GM06990 (cell line): ENCODE results near the gene PSTK.
A peak's percentile ranks its signal among the peaks of the same experiment; 100 is the strongest.

Source experiments
- DNase-seq: peaks from one replicate; pipeline ENCODE4 v3.0.0-alpha.2; 2011; ENCODE audit not compliant: insufficient read length; ENCODE audit errors: extremely low read depth
- H3K27me3 ChIP-seq: replicated peaks from 2 replicates; pipeline ENCODE4 v1.6.0; 2011; ENCODE audit warnings: low read length; ENCODE audit not compliant: control insufficient read depth, insufficient read depth
- H3K36me3 ChIP-seq: 2 replicates; pipeline ENCODE4 v1.5.1; 2011; ENCODE audit warnings: low read length; ENCODE audit not compliant: control insufficient read depth, insufficient read depth
- H3K4me3 ChIP-seq: replicated peaks from 2 replicates; pipeline ENCODE4 v1.5.1; 2011; ENCODE audit warnings: low read depth, mild to moderate bottlenecking, control low read depth, low read length
- CTCF ChIP-seq: IDR thresholded peaks from 2 replicates; pipeline ENCODE4 v1.5.1; 2011; ENCODE audit warnings: low read length, control low read depth, mild to moderate bottlenecking, inconsistent platforms; ENCODE audit not compliant: insufficient read depth, poor library complexity, severe bottlenecking

Gene PSTK

DNA sequence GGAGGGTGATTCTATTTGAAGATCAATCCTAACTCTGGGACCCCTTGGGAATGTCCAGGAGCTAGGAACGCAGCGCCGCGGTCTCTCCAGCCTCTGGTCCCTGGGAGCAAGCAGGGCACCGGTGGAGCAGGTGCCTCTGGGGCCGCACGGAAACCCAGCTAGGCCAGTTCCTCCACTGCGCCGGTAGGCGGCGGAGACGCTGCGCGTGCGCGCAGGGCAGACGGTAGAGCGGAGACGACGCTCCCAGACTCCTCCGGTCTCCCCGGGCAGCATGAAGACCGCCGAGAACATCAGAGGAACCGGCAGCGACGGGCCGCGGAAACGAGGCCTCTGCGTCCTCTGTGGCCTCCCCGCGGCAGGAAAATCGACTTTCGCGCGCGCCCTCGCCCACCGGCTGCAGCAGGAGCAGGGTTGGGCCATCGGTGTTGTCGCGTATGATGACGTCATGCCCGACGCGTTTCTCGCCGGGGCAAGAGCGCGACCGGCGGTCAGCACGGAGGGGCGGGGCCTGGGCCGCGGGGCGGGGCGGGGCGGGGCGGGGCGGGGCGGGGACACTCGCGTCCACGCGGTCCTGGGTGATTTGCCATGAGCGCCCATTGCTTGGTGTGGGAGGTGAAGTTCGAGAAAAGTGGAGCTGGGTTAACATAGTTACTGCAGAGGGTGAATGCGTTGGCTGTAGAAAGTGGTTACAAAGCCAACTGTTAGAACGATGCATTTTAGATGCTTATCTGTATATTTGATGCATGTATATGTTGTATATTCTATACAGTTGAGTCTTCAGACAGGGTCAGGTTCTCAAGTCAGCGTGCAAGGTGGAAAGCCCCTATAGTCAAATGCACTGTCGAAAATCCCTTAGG lies at the start of gene PSTK:
Gene PSTK, plus strand, starts transcription at position 193 of the 857 bp plus-strand sequence. Its CDS starts 79 bp downstream, at position 272.
- no peaks in the 10 kb centered on the region; the same call in 1 of the 2 replicates for H3K36me3 ChIP-seq
- no peaks in the 10 kb centered on the region for H3K27me3 ChIP-seq
- TF ChIP-seq CTCF = peak; percentile 94
- DNase-seq = peak; percentile 95
- H3K4me3 ChIP-seq = peak within 1 kb of the TSS; percentile 68

DNA sequence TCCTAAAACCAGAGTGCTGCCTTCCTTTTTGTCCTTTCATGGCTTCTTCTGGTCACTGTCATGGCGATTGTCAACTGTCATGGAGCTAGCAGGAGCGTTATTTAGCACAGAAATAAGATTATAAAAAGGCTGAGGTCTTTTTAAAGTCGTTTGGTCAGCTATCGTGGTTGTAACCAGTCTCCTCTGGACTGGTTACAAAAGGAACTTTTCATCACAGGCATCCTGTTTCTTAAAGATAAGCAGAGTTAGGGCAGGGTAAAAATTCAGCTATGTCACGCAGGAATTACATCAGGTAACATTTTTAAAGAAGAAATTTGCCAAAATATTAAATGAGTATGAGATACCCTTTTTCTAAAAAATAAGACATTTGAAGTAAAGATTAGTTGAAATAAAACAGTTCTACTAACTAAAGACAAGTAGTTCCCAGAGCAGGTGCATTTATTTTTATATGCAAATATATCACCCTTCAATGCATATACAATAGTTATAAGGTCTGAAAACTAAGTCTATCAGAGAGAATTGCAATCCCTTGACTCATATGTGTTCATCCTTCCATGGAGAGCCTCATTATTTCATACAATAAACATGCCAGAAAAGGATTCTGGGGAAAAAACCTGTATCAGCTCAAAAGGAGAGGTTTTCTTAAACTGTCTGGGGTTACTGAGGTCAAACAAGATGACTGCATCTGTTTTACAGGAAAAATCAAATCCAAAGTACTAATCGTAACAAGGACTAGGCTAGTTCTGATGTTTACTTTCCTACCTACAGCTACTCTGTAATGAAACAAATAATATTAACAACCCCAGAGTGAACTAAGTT lies 48.9 kb upstream of the PSTK start:
- no peak for DNase-seq
- no peak for TF ChIP-seq CTCF
- Histone ChIP-seq H3K27me3 (no peaks in the 10 kb centered on the region), H3K36me3 (no peaks in the 10 kb centered on the region), H3K4me3 (no peak overlapping the region)

DNA sequence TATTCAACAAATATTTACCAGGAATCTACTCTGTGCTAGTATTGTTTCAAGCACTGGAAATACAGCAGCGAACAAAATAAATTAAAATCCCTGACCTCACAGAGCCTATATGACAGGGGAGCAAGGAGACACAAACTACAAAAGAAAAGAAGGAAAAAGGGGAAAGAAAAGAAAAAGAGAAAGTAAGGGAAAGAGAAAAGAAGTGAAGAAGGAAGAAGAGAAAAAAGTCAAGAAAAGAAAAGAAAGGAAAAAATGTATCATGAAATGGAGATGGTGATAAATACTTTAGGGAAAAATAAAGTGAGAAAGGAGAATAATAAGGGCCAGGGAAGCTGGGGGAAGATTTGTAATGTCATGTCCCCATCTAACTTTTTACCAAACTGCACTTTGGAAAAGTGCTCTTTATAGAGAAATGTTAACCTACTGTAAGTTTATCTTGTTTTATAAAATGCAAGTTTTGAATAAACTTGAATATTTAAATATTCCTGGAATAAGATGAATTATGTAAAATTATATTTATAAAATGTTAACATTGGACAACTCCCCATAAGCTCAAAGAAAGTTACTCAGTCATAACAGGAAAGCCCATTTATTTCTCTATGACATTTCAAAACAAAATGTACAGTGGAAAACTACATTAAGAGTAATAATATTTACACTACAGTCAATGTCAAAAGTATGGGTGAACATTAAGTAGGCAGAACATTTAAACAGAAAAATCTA lies 40.9 kb upstream of the PSTK start:
- H3K36me3 ChIP-seq = peaks cover 1% of the 10 kb centered on the region; the same call in 1 of the 2 replicates
- no peak for DNase-seq
- no peak for TF ChIP-seq CTCF
- no peaks in the 10 kb centered on the region for H3K27me3 ChIP-seq
- H3K4me3 ChIP-seq = no peak overlapping the region

- peaks cover 1% of the 10 kb centered on the region; the same call in 1 of the 2 replicates for H3K36me3 ChIP-seq
- H3K27me3 ChIP-seq = no peaks in the 10 kb centered on the region
- no peak overlapping the region for H3K4me3 ChIP-seq
- TF ChIP-seq CTCF = no peak
- no peak for DNase-seq
These were observed 40.2 kb upstream of the PSTK start for GRCh38 chr10:122939856-122940543.

- Histone ChIP-seq H3K4me3 (no peak overlapping the region), H3K27me3 (no peaks in the 10 kb centered on the region), H3K36me3 (peaks cover 2% of the 10 kb centered on the region; the same call in 1 of the 2 replicates)
- no peak for DNase-seq
- no peak for TF ChIP-seq CTCF
These were observed 30.9 kb upstream of the PSTK start for GRCh38 chr10:122949296-122949695.
